BE2C (cell line): ENCODE data around the gene OR5H1.
"Not testable (repeated sequence)": the region's sequence is repeated elsewhere in the genome, so short reads cannot be mapped to it uniquely, and the experiment has no call there.

Source experiments
- DNase-seq: peaks from one replicate; pipeline ENCODE4 v3.0.0-alpha.2; 2020
- H3K27me3 ChIP-seq: fragments of 250-450 bp; sonication (Bioruptor Pico); 2 replicates; pipeline ENCODE4 v1.5.1; 2020; ENCODE audit warnings: mild to moderate bottlenecking
- H3K36me3 ChIP-seq: fragments of 250-450 bp; sonication (Bioruptor Pico); 2 replicates; pipeline ENCODE4 v1.5.1; 2020; ENCODE audit warnings: mild to moderate bottlenecking
- H3K4me1 ChIP-seq: fragments of 250-450 bp; sonication (Bioruptor Pico); 2 replicates; pipeline ENCODE4 v1.5.1; 2020
- H3K4me3 ChIP-seq: 2 replicates; pipeline ENCODE4 v1.5.1; 2011; ENCODE audit warnings: low read depth, low read length
- H3K9me3 ChIP-seq: fragments of 250-450 bp; sonication (Bioruptor Pico); 2 replicates; pipeline ENCODE4 v1.5.1; 2020
- TF ChIP-seq, protein P1 (sequence below): IDR thresholded peaks from 2 replicates; pipeline ENCODE4 v1.5.1; 2012; ENCODE audit warnings: mild to moderate bottlenecking, low read depth, low read length

Gene OR5H1

DNA sequence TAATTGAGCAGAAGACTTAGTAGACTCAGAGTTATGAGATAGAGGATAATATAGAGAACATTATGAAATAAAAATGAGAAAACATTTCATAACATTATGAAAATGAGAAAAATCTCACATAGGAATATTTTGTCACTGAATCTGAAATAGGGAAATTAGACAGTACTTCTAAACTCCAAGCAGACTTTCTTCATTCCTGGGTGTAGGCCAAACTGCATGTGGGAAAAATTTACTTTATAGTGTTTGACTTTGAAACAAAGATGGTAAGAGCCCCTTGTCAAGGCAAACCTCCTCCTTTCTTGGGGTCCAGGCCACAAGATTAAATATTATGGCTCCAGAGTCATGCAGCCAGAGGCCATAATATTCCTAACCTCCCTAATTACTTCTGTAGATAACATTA lies 10.0 kb downstream of the OR5H1 start:
- H3K36me3 ChIP-seq = no peaks in the 10 kb centered on the region
- H3K27me3 ChIP-seq = no peaks in the 10 kb centered on the region
- TF ChIP-seq, protein P1, sequence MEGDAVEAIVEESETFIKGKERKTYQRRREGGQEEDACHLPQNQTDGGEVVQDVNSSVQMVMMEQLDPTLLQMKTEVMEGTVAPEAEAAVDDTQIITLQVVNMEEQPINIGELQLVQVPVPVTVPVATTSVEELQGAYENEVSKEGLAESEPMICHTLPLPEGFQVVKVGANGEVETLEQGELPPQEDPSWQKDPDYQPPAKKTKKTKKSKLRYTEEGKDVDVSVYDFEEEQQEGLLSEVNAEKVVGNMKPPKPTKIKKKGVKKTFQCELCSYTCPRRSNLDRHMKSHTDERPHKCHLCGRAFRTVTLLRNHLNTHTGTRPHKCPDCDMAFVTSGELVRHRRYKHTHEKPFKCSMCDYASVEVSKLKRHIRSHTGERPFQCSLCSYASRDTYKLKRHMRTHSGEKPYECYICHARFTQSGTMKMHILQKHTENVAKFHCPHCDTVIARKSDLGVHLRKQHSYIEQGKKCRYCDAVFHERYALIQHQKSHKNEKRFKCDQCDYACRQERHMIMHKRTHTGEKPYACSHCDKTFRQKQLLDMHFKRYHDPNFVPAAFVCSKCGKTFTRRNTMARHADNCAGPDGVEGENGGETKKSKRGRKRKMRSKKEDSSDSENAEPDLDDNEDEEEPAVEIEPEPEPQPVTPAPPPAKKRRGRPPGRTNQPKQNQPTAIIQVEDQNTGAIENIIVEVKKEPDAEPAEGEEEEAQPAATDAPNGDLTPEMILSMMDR = no peak
- no peaks in the 10 kb centered on the region for H3K9me3 ChIP-seq
- H3K4me3 ChIP-seq = no peak overlapping the region
- H3K4me1 ChIP-seq = peaks cover 4% of the 10 kb centered on the region
- DNase-seq = no peak

GRCh38 chr3:98147179-98147578 lies 16.7 kb downstream of the OR5H1 start, which contains the start of gene OR5H14:
Gene OR5H14, plus strand, starts transcription at chr3:98147479. Its CDS starts 1,907 bp downstream, at chr3:98149386.
- no peaks in the 10 kb centered on the region for H3K4me1 ChIP-seq
- no peaks in the 10 kb centered on the region for H3K9me3 ChIP-seq
- H3K4me3 ChIP-seq = no peak within 1 kb of the TSS
- TF ChIP-seq, protein P1 = no peak
- no peak for DNase-seq
- no peaks in the 10 kb centered on the region for H3K36me3 ChIP-seq
- no peaks in the 10 kb centered on the region for H3K27me3 ChIP-seq

DNA sequence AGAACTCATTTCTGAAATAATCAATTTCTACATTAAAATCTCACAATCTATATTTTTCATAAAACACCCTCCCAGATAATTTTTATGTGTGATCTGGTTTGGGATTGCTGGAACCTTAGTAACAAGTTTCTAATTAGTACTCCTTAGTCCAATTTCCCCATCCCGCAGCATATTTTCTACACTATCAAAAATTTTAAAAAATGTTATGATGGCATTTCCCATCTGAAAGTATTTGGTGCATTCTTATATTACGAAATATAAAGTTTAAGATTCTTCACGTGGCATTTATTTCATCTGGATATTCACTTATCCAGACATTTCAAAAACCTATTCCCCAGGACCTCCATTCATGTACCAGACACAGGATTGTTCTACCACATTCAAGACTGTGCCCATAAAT lies 18.2 kb downstream of the OR5H1 start:
- TF ChIP-seq, protein P1 = no peak

DNA sequence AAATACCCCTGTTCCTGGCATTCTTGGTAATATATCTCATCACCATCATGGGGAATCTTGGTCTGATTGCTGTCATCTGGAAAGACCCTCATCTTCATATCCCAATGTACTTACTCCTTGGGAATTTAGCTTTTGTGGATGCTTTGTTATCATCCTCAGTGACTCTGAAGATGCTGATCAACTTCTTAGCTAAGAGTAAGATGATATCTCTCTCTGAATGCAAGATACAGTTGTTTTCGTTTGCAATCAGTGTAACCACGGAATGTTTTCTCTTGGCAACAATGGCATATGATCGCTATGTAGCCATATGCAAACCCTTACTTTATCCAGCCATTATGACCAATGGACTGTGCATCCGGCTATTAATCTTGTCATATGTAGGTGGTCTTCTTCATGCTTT lies 18.9 kb downstream of the OR5H1 start:
- H3K4me3 ChIP-seq, H3K4me1 ChIP-seq, H3K27me3 ChIP-seq, DNase-seq, H3K36me3 ChIP-seq, H3K9me3 ChIP-seq: not testable (repeated sequence)

More for the DNA sequence above, 18.2 kb downstream of the OR5H1 start:
- Histone ChIP-seq H3K9me3 (no peaks in the 10 kb centered on the region), H3K36me3 (no peaks in the 10 kb centered on the region), H3K4me1 (no peaks in the 10 kb centered on the region), H3K27me3 (no peaks in the 10 kb centered on the region), H3K4me3 (no peak overlapping the region)
- no peak for DNase-seq

DNA sequence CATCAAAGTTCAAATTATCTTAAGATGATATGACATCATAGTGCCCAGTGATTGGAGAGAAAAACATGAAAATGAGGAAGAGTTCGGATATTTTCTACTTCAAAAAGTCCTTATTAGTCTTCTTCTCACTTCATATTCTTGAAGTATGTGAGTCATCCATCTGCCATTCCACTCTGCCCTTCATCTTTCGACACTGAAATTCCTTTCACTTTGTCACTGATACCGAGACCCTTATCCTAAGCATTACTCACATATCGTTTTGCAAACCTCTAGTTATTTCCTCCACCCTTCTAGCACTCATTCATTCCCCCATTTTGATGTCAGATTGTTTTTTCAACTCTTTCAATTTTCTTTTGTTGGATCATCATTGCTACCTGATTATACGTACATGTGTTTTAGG lies 20.7 kb downstream of the OR5H1 start:
- H3K9me3 ChIP-seq = no peaks in the 10 kb centered on the region
- H3K36me3 ChIP-seq = no peaks in the 10 kb centered on the region
- DNase-seq = no peak
- H3K4me3 ChIP-seq = no peak overlapping the region
- no peaks in the 10 kb centered on the region for H3K4me1 ChIP-seq
- TF ChIP-seq, protein P1 = no peak
- H3K27me3 ChIP-seq = no peaks in the 10 kb centered on the region

GRCh38 chr3:98166396-98166795 lies 35.9 kb downstream of the OR5H1 start, which contains the start of gene OR5H15:
Gene OR5H15, plus strand, starts transcription at chr3:98166696. Its CDS starts 2,004 bp downstream, at chr3:98168700.
- Histone ChIP-seq H3K27me3 (no peaks in the 10 kb centered on the region; the same call in 1 of the 2 replicates), H3K4me3 (no peak within 1 kb of the TSS), H3K36me3 (no peaks in the 10 kb centered on the region), H3K9me3 (no peaks in the 10 kb centered on the region), H3K4me1 (no peaks in the 10 kb centered on the region)
- TF ChIP-seq, protein P1 = no peak
- no peak for DNase-seq

DNA sequence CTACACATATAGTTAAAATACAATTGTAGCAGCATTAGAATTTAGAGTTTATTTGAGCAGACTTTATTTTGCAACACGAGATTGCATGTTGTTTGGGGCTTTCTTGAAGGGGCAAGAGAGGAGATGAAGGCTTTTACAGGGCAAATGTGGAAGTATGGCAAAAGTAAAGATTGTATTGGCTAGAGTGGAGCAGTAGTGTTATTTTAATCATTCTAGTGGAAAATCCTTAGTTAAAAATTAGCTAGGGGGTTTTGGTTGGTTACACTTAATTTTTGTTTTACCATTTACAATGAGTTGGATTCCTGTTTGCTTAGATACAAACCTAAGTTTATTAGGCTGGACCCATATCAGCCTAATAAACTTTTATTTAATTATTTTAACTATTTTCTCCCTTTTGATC lies 40.5 kb downstream of the OR5H1 start:
- H3K36me3 ChIP-seq = no peaks in the 10 kb centered on the region
- H3K27me3 ChIP-seq = no peaks in the 10 kb centered on the region
- H3K4me3 ChIP-seq = no peak overlapping the region
- no peak for DNase-seq
- no peaks in the 10 kb centered on the region for H3K4me1 ChIP-seq
- H3K9me3 ChIP-seq = no peaks in the 10 kb centered on the region
- TF ChIP-seq, protein P1 = no peak
